Esophagus muscularis mucosa (tissue), 3 donors: ENCODE data around the gene ARHGEF40.

Experiments
- POLR2A ChIP-seq: fragments of 450-650 bp; IDR thresholded peaks from one replicate; pipeline ENCODE4 v1.6.1; 2017; ENCODE audit warnings: antibody characterized with exemption, moderate library complexity, mild to moderate bottlenecking, low read depth
- POLR2AphosphoS5 ChIP-seq, 2 donors: sonication (generic); formaldehyde crosslinking; IDR thresholded peaks; one replicate each; pipeline ENCODE4 v1.6.1; 2017; ENCODE audit warnings: antibody characterized with exemption in 2 of 2
- TF ChIP-seq, protein P1 (sequence below), 3 experiments: fragments of 200-600 bp in 2 of 3; fragments of 450-650 bp in 1 of 3; sonication (generic) in 2 of 3; IDR thresholded peaks; one replicate each; pipeline ENCODE4 v1.5.1; 2017 to 2019; ENCODE audit warnings: antibody characterized with exemption in 3 of 3, mild to moderate bottlenecking in 2 of 3, moderate library complexity in 1 of 3

DNA sequence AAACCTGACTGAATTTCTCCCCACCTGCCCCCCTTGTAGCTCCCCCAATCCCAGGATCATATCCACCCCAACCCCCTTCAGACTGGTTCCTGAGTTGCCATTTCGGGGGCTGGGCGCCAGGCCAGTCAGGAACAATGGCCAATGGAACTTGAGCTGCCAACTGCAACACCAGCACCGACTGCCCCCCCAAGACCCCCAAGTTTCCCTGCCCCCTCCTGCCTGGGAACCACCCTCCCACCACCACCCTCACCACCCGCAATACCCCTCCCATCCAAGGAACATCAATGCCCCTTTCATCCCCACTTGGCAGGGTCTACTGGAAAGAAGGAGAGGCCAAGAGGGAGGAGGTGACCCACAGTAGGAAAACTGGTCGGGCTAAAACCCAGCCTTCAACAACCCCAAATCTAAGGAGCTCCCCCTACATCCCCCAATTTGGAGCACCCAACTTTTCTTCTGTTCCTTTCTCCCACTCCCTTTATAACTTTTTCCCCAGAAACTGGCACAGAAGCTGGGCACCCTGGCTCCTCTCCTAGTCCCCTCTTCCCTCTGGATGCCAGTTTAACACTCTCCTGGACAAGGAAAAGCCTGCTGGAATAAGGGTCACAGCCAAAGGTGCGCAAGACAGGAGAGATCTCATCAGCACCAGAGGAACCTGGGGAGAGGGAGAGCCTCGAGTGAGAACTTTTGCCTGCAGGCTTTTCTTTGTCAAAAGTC lies 43.7 kb upstream of the ARHGEF40 start:
- TF ChIP-seq, protein P1, sequence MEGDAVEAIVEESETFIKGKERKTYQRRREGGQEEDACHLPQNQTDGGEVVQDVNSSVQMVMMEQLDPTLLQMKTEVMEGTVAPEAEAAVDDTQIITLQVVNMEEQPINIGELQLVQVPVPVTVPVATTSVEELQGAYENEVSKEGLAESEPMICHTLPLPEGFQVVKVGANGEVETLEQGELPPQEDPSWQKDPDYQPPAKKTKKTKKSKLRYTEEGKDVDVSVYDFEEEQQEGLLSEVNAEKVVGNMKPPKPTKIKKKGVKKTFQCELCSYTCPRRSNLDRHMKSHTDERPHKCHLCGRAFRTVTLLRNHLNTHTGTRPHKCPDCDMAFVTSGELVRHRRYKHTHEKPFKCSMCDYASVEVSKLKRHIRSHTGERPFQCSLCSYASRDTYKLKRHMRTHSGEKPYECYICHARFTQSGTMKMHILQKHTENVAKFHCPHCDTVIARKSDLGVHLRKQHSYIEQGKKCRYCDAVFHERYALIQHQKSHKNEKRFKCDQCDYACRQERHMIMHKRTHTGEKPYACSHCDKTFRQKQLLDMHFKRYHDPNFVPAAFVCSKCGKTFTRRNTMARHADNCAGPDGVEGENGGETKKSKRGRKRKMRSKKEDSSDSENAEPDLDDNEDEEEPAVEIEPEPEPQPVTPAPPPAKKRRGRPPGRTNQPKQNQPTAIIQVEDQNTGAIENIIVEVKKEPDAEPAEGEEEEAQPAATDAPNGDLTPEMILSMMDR (IDR thresholded peaks at IDR 0.05), result no peak
- TF ChIP-seq POLR2A (no peak), POLR2AphosphoS5 (IDR thresholded peaks at IDR 0.05) (no peak)
